Testis (tissue), 2 donors: ENCODE measurements around the gene SLF2.

ENCODE experiments used
- POLR2A ChIP-seq: fragments of 450-650 bp; IDR thresholded peaks from one replicate; pipeline ENCODE4 v1.6.1; 2017; ENCODE audit warnings: antibody characterized with exemption, mild to moderate bottlenecking, moderate library complexity
- TF ChIP-seq, protein P1 (sequence below), 3 experiments: fragments of 450-650 bp in 2 of 3; fragments of 200-600 bp in 1 of 3; sonication (generic) in 1 of 3; IDR thresholded peaks; one replicate each; pipeline ENCODE4 v1.5.1; 2016 to 2019; ENCODE audit warnings: antibody characterized with exemption in 3 of 3, mild to moderate bottlenecking in 2 of 3, moderate library complexity in 1 of 3

DNA sequence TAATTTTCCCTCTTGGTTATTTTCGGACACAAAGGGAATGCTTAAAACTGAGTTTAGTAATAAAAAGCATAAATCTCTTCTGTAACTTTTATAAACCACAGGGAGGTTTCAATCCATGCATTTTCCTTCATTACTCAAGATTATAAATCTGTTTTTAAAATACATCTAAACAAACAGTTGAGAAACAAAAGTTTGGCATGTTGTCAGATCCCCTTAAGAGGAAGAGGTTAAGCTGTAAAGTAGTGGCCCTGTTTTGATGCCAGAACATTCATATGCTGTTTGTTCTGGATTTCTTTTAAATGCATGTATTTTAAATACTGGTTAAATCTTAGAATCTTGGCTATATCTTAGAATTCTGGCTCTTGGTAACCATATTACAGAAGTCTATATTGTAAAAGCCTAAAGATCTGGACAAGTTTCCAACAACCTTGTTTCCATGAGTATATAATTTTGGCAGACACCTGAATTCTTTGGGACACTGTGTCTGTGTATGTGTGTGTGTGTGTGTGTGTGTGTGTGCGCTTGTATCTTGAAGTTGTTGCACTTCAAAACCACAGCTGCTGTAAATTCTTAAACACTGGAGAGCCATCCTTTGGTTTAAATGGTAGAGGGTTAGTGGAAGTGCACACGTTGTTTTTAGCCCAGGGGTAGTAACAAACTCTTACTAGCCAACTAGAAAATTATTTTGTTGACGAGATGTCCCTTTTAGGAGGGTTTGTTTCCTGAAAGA, 49.8 kb downstream of the SLF2 start:
- TF ChIP-seq, protein P1, sequence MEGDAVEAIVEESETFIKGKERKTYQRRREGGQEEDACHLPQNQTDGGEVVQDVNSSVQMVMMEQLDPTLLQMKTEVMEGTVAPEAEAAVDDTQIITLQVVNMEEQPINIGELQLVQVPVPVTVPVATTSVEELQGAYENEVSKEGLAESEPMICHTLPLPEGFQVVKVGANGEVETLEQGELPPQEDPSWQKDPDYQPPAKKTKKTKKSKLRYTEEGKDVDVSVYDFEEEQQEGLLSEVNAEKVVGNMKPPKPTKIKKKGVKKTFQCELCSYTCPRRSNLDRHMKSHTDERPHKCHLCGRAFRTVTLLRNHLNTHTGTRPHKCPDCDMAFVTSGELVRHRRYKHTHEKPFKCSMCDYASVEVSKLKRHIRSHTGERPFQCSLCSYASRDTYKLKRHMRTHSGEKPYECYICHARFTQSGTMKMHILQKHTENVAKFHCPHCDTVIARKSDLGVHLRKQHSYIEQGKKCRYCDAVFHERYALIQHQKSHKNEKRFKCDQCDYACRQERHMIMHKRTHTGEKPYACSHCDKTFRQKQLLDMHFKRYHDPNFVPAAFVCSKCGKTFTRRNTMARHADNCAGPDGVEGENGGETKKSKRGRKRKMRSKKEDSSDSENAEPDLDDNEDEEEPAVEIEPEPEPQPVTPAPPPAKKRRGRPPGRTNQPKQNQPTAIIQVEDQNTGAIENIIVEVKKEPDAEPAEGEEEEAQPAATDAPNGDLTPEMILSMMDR (IDR thresholded peaks at IDR 0.05), result no peak
- no peak for TF ChIP-seq POLR2A
